Measurements from ENCODE around the gene TUBA3E. TPM values are rescaled to one million over a fixed set of nuclear protein-coding genes. Genes with fewer than 3 reads are reported as not detected.
A peak's percentile ranks its signal among the peaks of the same experiment; 100 is the strongest.
"Not testable (repeated sequence)": the region's sequence is repeated elsewhere in the genome, so short reads cannot be mapped to it uniquely, and the experiment has no call there.

Gene TUBA3E
- total and polyA plus RNA-seq, 2 experiments from 2014 or later, result not detected

DNA sequence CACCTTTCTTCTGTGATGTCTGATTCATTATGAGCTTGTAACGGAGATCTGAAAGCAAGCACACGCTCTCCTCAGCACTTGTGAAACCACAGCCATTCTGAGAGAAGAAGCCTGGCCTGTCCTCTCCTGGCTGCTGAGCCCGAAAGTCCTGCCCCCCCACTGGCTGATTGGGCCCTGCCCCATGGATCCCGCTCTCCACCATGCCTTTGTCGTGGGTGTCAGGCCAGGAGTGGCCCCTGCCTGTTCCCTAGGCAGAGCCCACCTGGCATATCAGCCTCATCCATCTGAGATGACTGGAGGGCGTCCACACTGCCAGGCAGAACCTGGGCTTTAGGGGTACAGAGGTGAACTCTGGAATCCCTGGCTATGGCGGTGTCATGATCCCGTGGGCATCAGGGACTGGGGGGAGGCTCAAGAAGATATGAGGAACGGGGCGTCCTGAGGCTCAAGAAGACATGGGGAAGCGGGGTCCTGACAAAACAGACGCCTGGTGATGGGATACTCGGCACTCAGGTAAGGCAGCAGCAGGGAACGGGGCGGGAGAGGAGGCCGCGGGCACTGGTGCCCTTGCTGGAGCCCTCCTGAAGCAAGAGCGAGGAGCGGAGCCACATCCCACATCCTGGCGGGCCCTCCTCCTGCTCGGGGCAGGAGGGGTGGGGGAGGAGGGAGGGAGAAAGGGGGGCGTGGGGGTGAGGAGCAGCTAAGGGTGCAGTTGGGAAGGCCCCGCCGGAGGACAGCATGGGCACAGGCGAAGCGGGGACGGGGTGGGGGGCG is 54.8 kb downstream of the TUBA3E start:
- H2AFZ ChIP-seq; H3F3A ChIP-seq (ENCODE audit: insufficient read depth); H3K9ac ChIP-seq; H3K4me1 ChIP-seq (ENCODE audit: insufficient read depth); H4K20me1 ChIP-seq (ENCODE audit: insufficient read depth); H3K27ac ChIP-seq; H3K4me2 ChIP-seq (ENCODE audit: unreplicated experiment); H3K79me2 ChIP-seq (ENCODE audit: insufficient read depth); H3K4me3 ChIP-seq; H3K9me3 ChIP-seq (ENCODE audit: low read depth); H3K27me3 ChIP-seq (replicated peaks; ENCODE audit: insufficient read depth); H3K9me2 ChIP-seq (ENCODE audit: insufficient read depth); in situ Hi-C loops (cut with MboI); H3K36me3 ChIP-seq (ENCODE audit: low read depth): not testable (repeated sequence)
- WGBS, 2 experiments (ENCODE audit: low coverage in 1 of 2, low lambda C conversion rate in 2 of 2, missing lambda C conversion rate in 2 of 2), result 79 to 82% methylated on average over 13 to 19 of the region's 28 CpGs
- DNase-seq, result peak; percentile 5

DNA sequence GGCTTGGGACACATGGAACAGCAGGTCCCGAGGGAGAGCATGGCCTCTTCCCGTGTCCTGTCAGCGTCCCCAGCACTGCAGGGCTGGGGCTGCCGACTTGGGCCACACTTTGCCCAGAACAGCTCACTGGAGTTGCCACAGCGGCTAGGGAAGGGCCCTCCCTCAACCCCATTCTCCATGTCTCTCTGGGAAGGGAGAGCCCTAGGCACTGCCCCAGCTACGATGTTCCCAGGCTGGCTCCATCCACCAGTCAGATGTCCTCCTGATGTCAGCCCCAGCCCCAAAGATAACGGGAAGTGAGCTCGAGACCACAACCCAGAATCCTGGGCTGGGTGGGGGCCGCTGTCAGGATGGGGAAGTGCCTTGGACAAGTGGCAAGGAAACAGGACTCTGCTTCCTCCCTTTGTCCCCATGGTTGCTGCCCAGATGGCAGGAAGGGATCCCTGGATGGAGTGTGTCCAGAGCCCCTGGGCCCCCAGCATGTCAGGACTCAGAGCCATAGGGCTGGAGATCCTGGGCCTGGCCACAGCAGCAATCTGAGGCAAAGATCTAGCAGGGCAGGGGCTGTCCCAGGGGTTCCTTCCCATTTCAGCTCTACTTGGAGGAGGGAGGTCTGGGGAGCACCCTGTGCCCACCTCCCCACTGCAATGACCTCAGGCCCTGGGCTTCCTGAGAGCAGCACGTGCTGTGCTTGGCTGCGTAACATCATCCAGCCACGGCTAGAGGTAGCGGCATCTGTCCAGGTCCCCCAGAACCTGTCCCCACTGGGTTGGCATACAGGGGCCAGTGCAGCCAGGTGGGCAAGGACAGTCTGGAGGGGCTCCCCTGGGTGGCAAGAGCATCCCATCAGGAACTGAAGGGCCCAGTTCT is 55.6 kb downstream of the TUBA3E start:
- H3K4me2 ChIP-seq (ENCODE audit: unreplicated experiment); H4K20me1 ChIP-seq (ENCODE audit: insufficient read depth); H3K9me3 ChIP-seq (ENCODE audit: low read depth); H3K4me1 ChIP-seq (ENCODE audit: insufficient read depth); H3K27me3 ChIP-seq (replicated peaks; ENCODE audit: insufficient read depth); H3K79me2 ChIP-seq (ENCODE audit: insufficient read depth); H3F3A ChIP-seq (ENCODE audit: insufficient read depth); H3K9me2 ChIP-seq (ENCODE audit: insufficient read depth); H3K4me3 ChIP-seq; H3K9ac ChIP-seq; DNase-seq; in situ Hi-C loops (cut with MboI); H3K27ac ChIP-seq; H2AFZ ChIP-seq; H3K36me3 ChIP-seq (ENCODE audit: low read depth): not testable (repeated sequence)
- 90 to 91% methylated on average over 10 to 13 of the region's 13 CpGs for WGBS, 2 experiments (ENCODE audit: low coverage in 1 of 2, low lambda C conversion rate in 2 of 2, missing lambda C conversion rate in 2 of 2)

Other genes starting within 250 kb of the TUBA3E start
- not detected in 2 replicates for gene RAB6C, start 218.8 kb downstream of the TUBA3E start, total RNA-seq (2014; rRNA removed; shearing (Covaris generic))
- not detected in 2 replicates for gene RAB6C, start 218.8 kb downstream of the TUBA3E start, polyA plus RNA-seq (2016; fragmentation: Nextera tagmentation; extraction: Ambion mirVana)
- gene POTEF, start 69.2 kb downstream of the TUBA3E start, total RNA-seq (2014; rRNA removed; shearing (Covaris generic)), result not detected in 2 replicates
- not detected in 2 replicates for gene POTEF, start 69.2 kb downstream of the TUBA3E start, polyA plus RNA-seq (2016; fragmentation: Nextera tagmentation; extraction: Ambion mirVana)
- 3.8 and 10.9 TPM in 2 replicates for gene CCDC74B, start 53.3 kb downstream of the TUBA3E start, total RNA-seq (2014; rRNA removed; shearing (Covaris generic))
- gene CCDC74B, start 53.3 kb downstream of the TUBA3E start, polyA plus RNA-seq (2016; fragmentation: Nextera tagmentation; extraction: Ambion mirVana), result 8.0 and 10.8 TPM in 2 replicates
- gene SMPD4, start 16.8 kb downstream of the TUBA3E start, total RNA-seq (2014; rRNA removed; shearing (Covaris generic)), result 20.2 and 23.8 TPM in 2 replicates
- gene SMPD4, start 16.8 kb downstream of the TUBA3E start, polyA plus RNA-seq (2016; fragmentation: Nextera tagmentation; extraction: Ambion mirVana), result 37.1 and 37.4 TPM in 2 replicates
- gene MZT2B, start 16.2 kb downstream of the TUBA3E start, total RNA-seq (2014; rRNA removed; shearing (Covaris generic)), result 126 and 129 TPM in 2 replicates
- 346 and 351 TPM in 2 replicates for gene MZT2B, start 16.2 kb downstream of the TUBA3E start, polyA plus RNA-seq (2016; fragmentation: Nextera tagmentation; extraction: Ambion mirVana)
- gene IMP4, start 144.5 kb upstream of the TUBA3E start, total RNA-seq (2014; rRNA removed; shearing (Covaris generic)), result 109 and 110 TPM in 2 replicates
- gene IMP4, start 144.5 kb upstream of the TUBA3E start, polyA plus RNA-seq (2016; fragmentation: Nextera tagmentation; extraction: Ambion mirVana), result 79.1 and 90.4 TPM in 2 replicates
- gene PTPN18, start 157.6 kb upstream of the TUBA3E start, total RNA-seq (2014; rRNA removed; shearing (Covaris generic)), result 17.5 and 24.3 TPM in 2 replicates
- gene PTPN18, start 157.6 kb upstream of the TUBA3E start, polyA plus RNA-seq (2016; fragmentation: Nextera tagmentation; extraction: Ambion mirVana), result 19.1 and 19.2 TPM in 2 replicates

All from GM23248 (cell line).